Activated CD4-positive, alpha-beta T cell treated with anti-CD3 and anti-CD28 coated beads for 48 hours (primary cell): ENCODE results near the gene PLB1.

Experiments
- DNase-seq: peaks from one replicate; pipeline ENCODE4 v3.0.0-alpha.2; 2020

The PLB1 gene

GRCh38 chr2:28592481-28592880, 96.6 kb downstream of the PLB1 start:
- DNase-seq = no peak

GRCh38 chr2:28593160-28593755, 97.4 kb downstream of the PLB1 start:
- DNase-seq = no peak

- no peak for DNase-seq
Observed at GRCh38 chr2:28594000-28594331, 98.1 kb downstream of the PLB1 start.

- DNase-seq = peak; percentile 92
Observed at GRCh38 chr2:28594332-28595108, 98.7 kb downstream of the PLB1 start.

DNA sequence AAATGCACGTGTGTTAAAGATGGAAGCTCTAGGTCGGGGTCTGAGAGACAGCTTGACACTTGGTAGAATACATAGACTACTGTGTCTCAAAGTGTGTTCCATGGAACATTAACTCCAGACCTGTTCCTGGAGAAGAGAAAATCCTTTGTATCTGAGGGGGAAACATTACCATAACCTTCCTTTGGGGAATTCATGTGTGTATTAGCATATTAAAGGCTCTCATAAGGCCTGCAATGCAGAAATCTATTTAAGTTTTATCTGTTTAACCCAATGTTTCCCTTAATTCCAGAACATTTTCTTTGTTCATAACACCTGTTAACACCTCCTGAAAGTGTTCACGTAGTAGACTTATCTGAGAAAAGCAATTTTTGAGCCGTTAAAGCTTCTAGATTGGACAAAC, 99.5 kb downstream of the PLB1 start:
- no peak for DNase-seq

DNA sequence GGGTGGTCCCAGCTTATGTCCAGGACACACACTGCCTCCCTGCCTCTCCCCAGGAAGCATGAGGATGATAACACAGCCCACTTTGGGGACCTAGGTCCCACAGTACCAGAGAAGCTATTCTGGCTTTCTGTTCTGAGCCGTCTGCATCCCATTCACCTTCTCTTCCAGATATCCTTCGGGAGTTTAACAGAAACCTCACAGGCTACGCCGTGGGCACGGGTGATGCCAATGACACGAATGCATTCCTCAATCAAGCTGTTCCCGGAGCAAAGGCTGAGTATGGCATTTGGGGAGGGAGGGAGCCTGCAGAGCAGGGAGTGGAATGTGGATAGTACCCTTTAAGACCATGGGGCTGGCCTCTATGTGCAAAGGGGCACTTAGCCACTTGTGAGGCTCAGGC, 102.6 kb downstream of the PLB1 start:
- no peak for DNase-seq

GRCh38 chr2:28600181-28600580, 104.3 kb downstream of the PLB1 start:
- no peak for DNase-seq

DNA sequence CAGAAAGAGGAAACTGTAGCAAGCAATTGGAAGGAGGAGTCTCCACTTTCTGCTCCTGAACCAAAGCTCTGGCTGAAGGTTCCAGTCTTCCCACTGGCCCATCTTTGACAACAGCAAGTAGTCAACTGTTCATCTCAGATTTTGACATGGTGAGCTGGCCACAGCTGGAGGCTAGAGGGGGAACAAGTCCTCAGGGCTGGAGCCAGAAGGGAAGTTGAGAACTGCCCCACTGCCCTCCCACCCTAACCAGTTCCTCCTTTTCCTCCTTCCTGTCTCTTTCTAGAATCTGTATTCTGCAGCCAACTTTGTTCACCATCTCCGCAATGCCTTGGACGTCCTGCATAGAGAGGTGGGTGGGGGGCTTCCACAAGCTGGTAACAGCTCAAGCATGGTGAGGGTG, 105.8 kb downstream of the PLB1 start:
- no peak for DNase-seq

DNA sequence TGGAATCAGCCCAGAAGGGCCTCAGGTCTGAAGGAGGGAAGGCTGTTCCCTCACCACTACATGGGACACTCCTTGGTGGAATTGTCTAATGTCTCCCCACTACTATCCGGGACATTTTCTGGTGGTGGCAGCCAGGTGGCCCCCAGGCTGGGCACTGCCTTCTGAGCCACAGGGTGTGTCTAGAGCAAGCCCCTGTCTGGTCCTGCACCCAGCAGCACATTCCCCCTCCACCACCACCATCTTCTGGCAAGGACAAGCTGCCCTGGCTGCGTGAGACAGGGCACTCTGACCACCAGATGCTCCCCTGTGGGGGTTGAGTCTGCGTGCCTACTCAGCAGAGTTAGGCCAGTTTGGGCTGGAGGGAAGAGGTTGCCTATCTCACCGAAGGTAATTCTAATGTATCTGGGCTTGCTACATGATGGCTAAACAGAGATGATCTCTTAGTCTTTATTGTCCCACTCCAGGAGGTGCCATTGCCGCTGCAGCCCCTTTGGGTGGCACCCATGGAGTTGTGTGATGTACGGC, 106.3 kb downstream of the PLB1 start:
- DNase-seq = no peak

- DNase-seq = no peak
Observed at GRCh38 chr2:28602751-28603639, 107.1 kb downstream of the PLB1 start.

DNA sequence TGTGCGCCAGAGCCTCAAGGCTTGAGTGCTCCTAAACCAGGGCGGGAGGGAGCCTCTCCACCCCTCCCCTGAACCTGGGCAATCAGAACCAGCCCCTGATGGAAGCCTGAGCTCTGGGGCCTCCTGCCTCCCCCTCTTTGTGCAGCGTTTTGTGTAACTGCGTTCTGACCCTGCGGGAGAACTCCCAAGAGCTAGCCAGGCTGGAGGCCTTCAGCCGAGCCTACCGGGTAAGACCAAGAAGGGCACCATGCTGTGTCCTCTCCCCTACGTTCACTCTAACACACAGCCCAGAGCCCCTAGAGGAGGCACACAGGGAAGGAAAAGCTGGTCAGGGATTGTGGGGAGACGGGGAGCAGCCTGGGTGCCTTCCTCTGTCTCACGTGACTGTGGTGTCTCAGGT, 108.0 kb downstream of the PLB1 start:
- DNase-seq = no peak

DNA sequence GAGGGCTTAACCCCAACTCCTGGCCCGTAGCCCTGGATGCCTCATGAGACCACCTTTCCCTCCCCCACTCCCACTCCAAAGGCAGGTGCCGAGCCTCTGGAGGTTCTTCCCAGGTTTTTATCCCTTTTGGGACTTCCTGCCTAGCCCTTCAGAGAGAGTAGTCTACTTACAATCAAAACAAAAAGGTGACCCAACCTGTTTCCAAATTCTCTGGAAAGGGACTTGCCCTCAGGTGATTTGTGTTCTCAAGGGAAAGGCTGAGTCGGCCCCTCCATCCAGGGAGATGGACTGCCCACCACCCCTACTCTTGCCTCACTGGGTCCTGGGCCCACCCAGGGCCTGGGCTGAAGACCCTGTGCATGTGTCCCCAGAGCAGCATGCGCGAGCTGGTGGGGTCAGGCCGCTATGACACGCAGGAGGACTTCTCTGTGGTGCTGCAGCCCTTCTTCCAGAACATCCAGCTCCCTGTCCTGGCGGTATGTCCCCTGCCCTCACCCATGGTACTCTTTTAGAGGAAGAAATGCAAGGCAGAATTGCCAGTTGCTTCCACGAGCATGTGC, 108.5 kb downstream of the PLB1 start:
- no peak for DNase-seq

- no peak for DNase-seq
Observed at GRCh38 chr2:28606986-28607441, 111.2 kb downstream of the PLB1 start.

- no peak for DNase-seq
Observed at GRCh38 chr2:28607730-28608499, 112.1 kb downstream of the PLB1 start.

- DNase-seq = no peak
Observed at GRCh38 chr2:28608500-28609424, 112.9 kb downstream of the PLB1 start.

DNA sequence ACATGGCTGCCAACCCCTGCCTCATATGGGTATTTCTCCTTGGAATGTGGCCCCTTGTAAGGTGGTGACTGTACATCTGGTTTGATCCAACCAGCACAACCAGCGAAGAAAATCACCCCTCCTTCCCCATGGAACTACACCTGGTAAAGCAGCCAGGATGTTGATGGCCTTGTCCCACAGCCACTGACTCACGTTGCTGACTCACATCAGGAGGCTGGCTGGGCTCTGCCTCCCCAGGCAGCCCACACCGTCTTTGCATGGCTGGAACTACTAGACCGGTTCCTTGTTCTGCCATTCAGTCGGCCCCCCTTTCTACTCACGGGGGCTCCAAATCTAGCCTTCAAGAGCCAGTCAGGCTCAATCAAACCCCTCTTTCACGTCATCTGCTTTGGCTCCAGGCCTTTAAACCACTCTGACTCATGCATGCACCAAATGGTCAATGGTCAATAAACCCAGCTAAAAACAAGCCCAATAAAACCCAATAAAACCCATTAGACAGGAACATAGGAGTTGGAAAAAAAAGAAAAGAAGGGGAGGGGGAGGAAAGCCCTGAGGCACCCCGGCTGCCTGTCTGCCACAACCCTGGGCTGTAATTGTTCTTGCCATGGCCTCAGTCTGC, 114.8 kb downstream of the PLB1 start:
- peak; percentile 64 for DNase-seq

DNA sequence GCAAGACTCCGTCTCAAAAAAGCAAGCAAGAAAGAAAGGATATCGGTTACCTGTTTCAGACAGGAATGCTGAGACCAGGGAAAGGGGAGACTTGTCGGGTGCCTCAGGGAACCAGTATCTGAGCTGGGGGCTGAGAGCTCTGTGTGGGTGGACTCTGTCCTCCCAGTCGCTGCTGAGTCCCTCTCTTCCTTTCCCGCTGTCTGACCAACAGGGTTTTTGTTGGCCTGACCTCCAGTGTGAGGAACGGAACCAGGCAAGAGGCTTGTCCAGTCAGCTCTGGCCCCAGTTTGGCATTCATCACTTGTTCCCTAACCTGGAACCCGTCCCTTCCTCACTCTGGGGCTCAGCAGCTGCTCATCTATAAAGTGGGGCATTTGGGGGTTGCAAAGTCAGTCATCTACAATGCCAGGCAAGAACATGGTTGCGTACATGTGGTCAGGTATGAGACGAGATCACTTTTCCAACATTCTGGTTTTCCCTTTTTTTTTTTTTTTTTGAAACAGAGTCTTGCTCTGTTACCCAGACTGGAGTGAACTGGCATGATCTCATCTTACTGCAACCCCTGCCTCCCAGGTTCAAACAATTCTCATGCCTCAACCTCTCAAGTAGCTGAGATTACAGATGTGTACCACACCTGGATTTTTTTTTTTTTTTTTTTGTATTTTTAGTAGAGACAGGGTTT, 116.4 kb downstream of the PLB1 start:
- DNase-seq = no peak

GRCh38 chr2:28613186-28613585, 117.3 kb downstream of the PLB1 start:
- DNase-seq = peak; percentile 44

- DNase-seq = peak; percentile 55
Observed at GRCh38 chr2:28613633-28614501, 118.0 kb downstream of the PLB1 start.
